Neuron (in vitro differentiated cells): ENCODE results near the gene TRIM58.

ENCODE experiments used
- H2AFZ ChIP-seq: one replicate; pipeline ENCODE4 v1.6.1; 2013; ENCODE audit warnings: low read depth, mild to moderate bottlenecking, inconsistent platforms, low read length, moderate library complexity
- H3K27me3 ChIP-seq: one replicate; pipeline ENCODE4 v1.6.1; 2013; ENCODE audit warnings: low read length; ENCODE audit not compliant: insufficient read depth
- H3K36me3 ChIP-seq: one replicate; pipeline ENCODE4 v1.6.1; 2013; ENCODE audit warnings: low read length; ENCODE audit not compliant: insufficient read depth
- H3K4me1 ChIP-seq: one replicate; pipeline ENCODE4 v1.6.1; 2013; ENCODE audit warnings: low read length; ENCODE audit not compliant: insufficient read depth
- H3K4me3 ChIP-seq: 2 replicates; pipeline ENCODE4 v1.5.1; 2013; ENCODE audit warnings: mild to moderate bottlenecking, low read length, moderate library complexity
- H3K9me3 ChIP-seq: one replicate; pipeline ENCODE4 v1.6.1; 2013; ENCODE audit warnings: low read length

Gene TRIM58, protein sequence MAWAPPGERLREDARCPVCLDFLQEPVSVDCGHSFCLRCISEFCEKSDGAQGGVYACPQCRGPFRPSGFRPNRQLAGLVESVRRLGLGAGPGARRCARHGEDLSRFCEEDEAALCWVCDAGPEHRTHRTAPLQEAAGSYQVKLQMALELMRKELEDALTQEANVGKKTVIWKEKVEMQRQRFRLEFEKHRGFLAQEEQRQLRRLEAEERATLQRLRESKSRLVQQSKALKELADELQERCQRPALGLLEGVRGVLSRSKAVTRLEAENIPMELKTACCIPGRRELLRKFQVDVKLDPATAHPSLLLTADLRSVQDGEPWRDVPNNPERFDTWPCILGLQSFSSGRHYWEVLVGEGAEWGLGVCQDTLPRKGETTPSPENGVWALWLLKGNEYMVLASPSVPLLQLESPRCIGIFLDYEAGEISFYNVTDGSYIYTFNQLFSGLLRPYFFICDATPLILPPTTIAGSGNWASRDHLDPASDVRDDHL

DNA sequence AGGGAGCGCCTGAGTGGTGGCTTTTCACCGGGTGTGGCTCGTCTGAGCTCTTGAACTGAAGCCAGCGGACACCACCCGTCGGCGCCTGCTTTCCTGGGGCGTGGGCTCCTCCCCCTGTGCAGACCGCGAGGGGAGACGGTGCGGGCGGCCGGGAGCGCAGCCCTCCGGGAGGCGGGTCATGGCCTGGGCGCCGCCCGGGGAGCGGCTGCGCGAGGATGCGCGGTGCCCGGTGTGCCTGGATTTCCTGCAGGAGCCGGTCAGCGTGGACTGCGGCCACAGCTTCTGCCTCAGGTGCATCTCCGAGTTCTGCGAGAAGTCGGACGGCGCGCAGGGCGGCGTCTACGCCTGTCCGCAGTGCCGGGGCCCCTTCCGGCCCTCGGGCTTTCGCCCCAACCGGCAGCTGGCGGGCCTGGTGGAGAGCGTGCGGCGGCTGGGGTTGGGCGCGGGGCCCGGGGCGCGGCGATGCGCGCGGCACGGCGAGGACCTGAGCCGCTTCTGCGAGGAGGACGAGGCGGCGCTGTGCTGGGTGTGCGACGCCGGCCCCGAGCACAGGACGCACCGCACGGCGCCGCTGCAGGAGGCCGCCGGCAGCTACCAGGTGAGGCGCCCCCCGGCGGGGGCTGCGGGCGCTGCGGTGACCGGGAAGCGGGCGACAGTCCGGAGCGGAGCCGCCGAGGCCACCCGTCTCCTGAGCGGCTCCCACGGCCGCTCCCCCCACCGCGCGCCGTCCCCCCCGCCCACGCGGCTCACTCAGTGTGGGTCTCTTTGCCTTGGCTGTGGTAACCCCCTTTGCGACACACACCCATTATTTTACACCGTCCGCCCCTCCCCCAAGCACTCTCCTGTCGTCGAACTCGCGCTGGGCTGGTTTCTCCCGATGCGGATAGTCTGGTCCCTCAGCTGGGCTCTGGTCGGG lies at the start of gene TRIM58:
TRIM58 (plus strand) TSS at position 119 of the 916 bp plus-strand sequence; CDS start at position 179, 60 bp downstream.
- Histone ChIP-seq H3K4me1 (no peaks in the 10 kb centered on the region), H2AFZ (no peak within 1 kb of the TSS), H3K36me3 (no peaks in the 10 kb centered on the region), H3K4me3 (no peak within 1 kb of the TSS), H3K27me3 (no peaks in the 10 kb centered on the region), H3K9me3 (no peaks in the 10 kb centered on the region)

DNA sequence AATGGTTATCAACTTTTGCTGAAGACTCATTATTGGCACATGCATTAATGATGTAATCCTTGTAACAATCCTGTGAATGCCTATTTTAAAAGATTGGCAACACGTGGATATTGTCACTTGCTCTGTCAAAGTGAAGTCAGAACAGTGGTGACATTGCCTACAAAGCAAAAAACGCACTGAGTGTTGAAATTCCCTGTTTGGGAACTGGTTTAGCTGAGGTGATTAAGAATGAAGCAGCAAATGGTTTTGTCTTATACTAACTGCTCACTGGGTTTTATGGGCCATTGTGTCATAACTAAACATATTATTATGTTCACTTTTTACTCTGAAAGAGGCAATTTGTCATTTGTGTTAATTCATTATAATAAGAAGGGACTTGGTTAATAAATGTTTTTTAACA lies 44.4 kb upstream of the TRIM58 start:
- Histone ChIP-seq H2AFZ (no peak overlapping the region), H3K36me3 (no peaks in the 10 kb centered on the region), H3K4me3 (no peak overlapping the region)

DNA sequence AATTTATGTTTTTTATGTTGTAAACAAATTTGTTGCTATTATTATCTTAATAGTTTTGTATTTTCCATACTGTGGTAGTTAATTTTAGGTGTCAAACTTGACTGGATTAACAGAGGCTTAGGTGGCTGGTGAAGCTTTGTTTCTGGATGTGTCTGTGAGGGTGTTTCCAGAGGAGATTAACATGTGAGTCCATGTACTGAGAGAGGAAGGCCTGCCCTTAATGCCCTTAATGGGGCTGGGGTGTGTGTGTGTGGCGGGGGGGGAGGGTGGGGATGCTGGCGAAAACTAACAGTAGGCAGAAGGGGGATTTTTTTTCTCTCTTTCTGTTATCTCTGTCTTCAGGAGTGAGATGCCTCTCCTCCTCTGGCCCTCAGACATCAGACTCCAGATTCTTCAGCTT lies 34.9 kb upstream of the TRIM58 start:
- H3K27me3 ChIP-seq = no peaks in the 10 kb centered on the region
- no peaks in the 10 kb centered on the region for H3K9me3 ChIP-seq
- no peak overlapping the region for H3K4me3 ChIP-seq
- H3K36me3 ChIP-seq = no peaks in the 10 kb centered on the region
- no peaks in the 10 kb centered on the region for H3K4me1 ChIP-seq
- H2AFZ ChIP-seq = no peak overlapping the region

More for the DNA sequence above, 44.4 kb upstream of the TRIM58 start:
- no peaks in the 10 kb centered on the region for H3K4me1 ChIP-seq
- H3K9me3 ChIP-seq = no peaks in the 10 kb centered on the region
- H3K27me3 ChIP-seq = no peaks in the 10 kb centered on the region

DNA sequence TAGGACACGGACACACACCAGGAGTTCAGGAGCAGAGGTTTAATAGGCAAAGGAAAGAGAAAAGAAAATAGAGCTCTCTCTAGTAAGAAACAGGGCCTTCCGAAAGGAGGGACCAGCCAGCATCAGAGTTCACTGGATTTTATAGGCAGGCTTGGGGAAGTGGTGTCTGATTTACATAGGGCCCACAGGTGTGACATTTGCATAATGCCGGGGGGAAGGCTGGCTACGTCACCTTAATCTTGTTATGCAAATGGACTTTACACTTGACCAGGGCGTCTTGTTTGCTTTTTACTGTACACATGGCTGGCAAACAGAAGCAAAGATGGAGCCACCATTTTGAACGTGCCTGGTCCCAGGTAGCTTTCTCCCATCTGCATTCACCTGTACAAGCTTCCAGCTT lies 33.0 kb upstream of the TRIM58 start, which contains the start of gene OR14A16:
OR14A16 (minus strand) TSS at position 97 of the 400 bp plus-strand sequence. CDS start 8,390 bp downstream, outside the sequence.
- H2AFZ ChIP-seq = no peak within 1 kb of the TSS
- no peaks in the 10 kb centered on the region for H3K27me3 ChIP-seq
- no peak within 1 kb of the TSS for H3K4me3 ChIP-seq
- no peaks in the 10 kb centered on the region for H3K36me3 ChIP-seq
- H3K9me3 ChIP-seq = no peaks in the 10 kb centered on the region
- no peaks in the 10 kb centered on the region for H3K4me1 ChIP-seq

DNA sequence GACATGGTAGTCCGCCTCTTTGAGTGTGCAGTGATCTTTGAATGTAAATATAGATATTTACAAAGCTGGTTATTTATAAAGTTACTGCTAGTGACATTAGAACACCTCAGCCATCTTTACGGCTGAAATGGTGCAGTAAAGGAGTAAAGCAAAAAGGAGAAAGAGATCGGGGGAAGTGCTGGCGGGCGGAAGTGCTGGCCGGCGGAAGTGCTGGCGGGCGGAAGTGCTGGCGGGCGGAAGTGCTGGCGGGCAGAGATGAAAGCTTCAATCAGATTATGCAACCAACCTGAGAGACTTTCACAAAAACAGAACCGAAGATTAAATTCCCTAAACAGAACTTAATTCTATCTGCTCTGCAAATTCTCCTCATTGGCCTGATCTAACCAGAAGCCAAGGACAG lies 31.6 kb upstream of the TRIM58 start:
- Histone ChIP-seq H3K9me3 (no peaks in the 10 kb centered on the region), H3K4me1 (no peaks in the 10 kb centered on the region), H3K4me3 (no peak overlapping the region), H2AFZ (no peak overlapping the region), H3K27me3 (no peaks in the 10 kb centered on the region), H3K36me3 (no peaks in the 10 kb centered on the region)

DNA sequence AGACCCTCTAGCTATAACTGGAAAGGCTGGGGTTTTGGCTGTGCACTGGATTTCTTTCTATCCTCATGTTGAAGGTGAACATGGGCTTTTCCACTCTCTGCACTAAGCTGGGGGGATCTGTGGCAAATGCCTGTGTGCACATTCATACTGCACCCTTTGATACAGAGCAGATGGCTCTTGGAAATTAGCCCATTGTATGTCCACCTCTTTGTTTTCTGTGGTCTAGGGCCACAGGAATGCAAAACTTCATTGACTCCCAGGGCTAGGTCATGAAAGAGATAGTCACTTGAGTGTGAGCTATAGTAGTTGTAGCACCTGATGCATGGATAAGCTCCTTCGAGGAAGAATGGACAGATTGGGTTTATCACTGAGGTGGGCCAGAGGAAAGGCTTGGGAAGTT lies 27.3 kb upstream of the TRIM58 start:
- Histone ChIP-seq H3K36me3 (no peaks in the 10 kb centered on the region), H3K4me3 (no peak overlapping the region), H3K4me1 (no peaks in the 10 kb centered on the region), H3K9me3 (no peaks in the 10 kb centered on the region), H3K27me3 (no peaks in the 10 kb centered on the region), H2AFZ (no peak overlapping the region)

DNA sequence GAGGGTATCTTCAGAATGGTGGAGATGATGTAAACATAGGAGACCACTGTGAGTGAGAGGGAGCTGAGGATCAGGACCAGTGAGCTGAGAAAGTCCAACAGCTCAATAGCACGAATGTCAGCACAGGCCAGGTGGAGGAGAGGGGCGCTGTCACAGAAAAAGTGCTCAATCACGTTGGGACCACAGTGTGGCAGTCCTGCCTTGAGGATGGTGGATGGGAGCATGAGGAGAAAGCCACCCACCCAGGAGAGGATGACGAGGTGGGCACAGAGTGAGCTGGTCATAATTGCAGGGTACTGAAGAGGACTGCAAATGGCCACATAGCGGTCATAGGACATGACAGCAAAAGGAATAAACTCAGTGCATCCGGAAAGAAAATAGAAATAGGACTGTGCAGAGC lies 23.4 kb upstream of the TRIM58 start:
- no peaks in the 10 kb centered on the region for H3K9me3 ChIP-seq
- H3K36me3 ChIP-seq = no peaks in the 10 kb centered on the region
- no peaks in the 10 kb centered on the region for H3K4me1 ChIP-seq
- no peaks in the 10 kb centered on the region for H3K27me3 ChIP-seq
- H2AFZ ChIP-seq = no peak overlapping the region
- H3K4me3 ChIP-seq = no peak overlapping the region

DNA sequence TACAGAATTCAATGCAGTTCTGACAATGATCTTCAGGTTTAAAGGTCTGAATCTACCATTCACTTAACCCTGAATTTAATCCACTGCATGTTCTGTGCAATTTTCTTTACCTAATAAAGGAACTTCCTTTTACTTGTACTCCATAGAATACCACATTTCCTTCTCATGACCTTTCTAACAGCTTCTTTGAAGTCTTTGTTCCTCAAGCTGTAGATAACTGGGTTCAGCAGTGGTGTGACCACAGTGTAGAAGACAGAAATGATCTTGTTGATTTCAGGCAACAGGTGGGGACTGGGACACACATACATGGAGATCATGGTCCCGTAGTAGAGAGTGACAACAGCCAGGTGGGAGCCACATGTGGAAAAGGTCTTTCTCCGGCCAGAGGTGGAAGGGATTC lies 16.2 kb upstream of the TRIM58 start:
- H3K9me3 ChIP-seq = no peaks in the 10 kb centered on the region

DNA sequence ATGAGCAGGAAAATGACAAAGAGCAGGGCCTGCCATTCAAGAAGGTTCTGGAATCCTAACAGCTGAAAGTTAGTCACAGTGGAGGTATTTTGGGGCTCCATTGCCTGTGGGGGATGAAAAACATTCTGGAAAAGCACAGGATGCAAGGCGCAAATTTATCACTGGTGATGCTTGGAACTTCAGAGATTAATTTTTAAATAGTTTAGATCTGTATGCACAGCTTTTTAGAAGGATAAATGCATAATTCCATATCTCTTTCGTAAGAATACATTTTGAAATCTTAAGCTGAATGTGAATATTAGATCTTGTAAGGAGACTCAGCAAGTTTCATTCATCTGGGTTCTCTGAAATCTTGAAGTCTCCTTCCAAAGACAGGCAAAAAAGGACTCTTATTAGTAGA lies 15.2 kb upstream of the TRIM58 start, which contains the start of gene OR11L1:
OR11L1 (minus strand) TSS at position 101 of the 400 bp plus-strand sequence; CDS start at position 101, 0 bp downstream.
- Histone ChIP-seq H3K27me3 (no peaks in the 10 kb centered on the region), H3K4me3 (no peak within 1 kb of the TSS), H2AFZ (no peak within 1 kb of the TSS), H3K9me3 (no peaks in the 10 kb centered on the region), H3K36me3 (no peaks in the 10 kb centered on the region), H3K4me1 (no peaks in the 10 kb centered on the region)

More for the DNA sequence above, 16.2 kb upstream of the TRIM58 start:
- Histone ChIP-seq H3K27me3 (no peaks in the 10 kb centered on the region), H3K4me3 (no peak overlapping the region), H3K4me1 (no peaks in the 10 kb centered on the region), H3K36me3 (no peaks in the 10 kb centered on the region), H2AFZ (no peak overlapping the region)

DNA sequence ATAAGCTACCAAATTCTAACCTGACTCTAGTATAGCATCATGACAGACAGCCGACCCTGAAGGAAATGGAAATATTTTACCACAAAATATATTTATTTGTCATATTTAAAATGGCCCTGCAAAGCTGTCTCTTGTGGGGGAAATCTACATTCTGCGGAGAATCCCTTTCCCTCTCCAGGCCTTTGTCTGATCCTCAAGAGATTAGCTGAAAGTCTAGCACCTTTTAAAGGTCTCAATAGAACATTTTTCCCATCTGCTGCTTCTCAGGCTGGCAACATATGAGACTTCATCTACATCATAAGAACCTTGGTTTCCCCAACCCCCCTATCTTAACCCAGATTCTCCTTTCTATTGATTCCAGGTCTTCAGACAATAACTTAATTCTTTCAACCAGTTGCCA lies 13.6 kb upstream of the TRIM58 start:
- Histone ChIP-seq H3K4me3 (no peak overlapping the region), H3K36me3 (no peaks in the 10 kb centered on the region), H3K9me3 (no peaks in the 10 kb centered on the region), H3K27me3 (no peaks in the 10 kb centered on the region), H3K4me1 (no peaks in the 10 kb centered on the region), H2AFZ (no peak overlapping the region)

DNA sequence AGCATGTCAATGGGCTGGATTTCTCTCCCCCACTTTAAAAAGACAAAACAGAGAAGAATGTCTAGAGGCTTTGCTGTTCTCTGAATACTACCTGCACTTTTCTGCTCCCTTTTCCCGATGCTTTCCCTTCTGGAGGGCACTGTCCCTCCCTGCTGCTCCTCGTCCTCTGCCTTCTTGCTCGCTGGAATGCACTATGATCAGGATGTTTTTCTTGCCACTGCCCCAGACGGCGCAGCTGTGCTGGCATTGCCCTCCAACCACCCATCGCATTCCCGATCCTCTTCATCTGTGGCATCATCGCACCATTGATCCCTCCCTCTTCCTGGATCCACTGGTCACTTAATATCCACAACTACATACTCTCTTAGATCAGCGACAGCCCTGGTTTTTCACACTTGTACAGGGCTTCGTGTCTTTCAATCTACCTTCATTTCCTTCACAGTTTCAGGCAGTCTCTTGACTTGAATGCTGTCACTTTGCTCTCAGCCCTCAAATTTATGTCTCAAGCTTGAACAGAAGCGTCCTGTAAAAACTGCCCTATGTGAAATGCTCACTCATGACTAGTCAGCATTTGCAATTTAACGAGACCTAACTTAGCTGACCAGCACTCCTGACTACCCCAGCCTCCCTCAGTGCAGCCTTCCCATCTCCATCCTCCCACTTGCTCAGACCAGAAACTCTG lies 11.8 kb upstream of the TRIM58 start:
- H3K27me3 ChIP-seq = no peaks in the 10 kb centered on the region
- H3K36me3 ChIP-seq = no peaks in the 10 kb centered on the region
- no peaks in the 10 kb centered on the region for H3K4me1 ChIP-seq
- H2AFZ ChIP-seq = no peak overlapping the region
- H3K9me3 ChIP-seq = no peaks in the 10 kb centered on the region
- H3K4me3 ChIP-seq = no peak overlapping the region

DNA sequence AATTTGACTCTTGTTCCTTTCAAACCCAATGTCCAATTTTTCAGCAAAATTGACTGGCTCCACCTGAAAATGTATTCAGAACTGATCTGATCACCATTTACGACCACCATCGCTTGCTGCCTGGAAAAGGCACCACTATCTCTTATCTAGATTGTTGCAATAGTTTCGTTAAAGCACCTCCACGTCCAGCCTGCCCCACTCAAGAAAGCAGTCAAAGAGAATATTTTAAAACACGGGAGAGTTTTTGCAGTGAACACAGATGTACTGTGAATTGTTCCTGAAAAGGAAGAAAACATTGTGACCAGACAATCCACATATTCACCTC lies 11.3 kb upstream of the TRIM58 start:
- Histone ChIP-seq H3K36me3 (no peaks in the 10 kb centered on the region), H3K9me3 (no peaks in the 10 kb centered on the region), H2AFZ (no peak overlapping the region), H3K4me3 (no peak overlapping the region), H3K27me3 (no peaks in the 10 kb centered on the region), H3K4me1 (no peaks in the 10 kb centered on the region)
